ENCODE measurements around the gene MYL5.
A peak's percentile ranks its signal among the peaks of the same experiment; 100 is the strongest.

Gene MYL5

GRCh38 chr4:650951-651883 is 23.1 kb upstream of the MYL5 start:
- Mint-ChIP-seq H3K27ac (no peak overlapping the region), H3K27me3 (peaks cover 59% of the 10 kb centered on the region), H3K36me3 (no peaks in the 10 kb centered on the region), H3K4me3 (no peak overlapping the region), H3K4me1 (no peaks in the 10 kb centered on the region), H3K9me3 (no peaks in the 10 kb centered on the region)
- no peak for ATAC-seq

DNA sequence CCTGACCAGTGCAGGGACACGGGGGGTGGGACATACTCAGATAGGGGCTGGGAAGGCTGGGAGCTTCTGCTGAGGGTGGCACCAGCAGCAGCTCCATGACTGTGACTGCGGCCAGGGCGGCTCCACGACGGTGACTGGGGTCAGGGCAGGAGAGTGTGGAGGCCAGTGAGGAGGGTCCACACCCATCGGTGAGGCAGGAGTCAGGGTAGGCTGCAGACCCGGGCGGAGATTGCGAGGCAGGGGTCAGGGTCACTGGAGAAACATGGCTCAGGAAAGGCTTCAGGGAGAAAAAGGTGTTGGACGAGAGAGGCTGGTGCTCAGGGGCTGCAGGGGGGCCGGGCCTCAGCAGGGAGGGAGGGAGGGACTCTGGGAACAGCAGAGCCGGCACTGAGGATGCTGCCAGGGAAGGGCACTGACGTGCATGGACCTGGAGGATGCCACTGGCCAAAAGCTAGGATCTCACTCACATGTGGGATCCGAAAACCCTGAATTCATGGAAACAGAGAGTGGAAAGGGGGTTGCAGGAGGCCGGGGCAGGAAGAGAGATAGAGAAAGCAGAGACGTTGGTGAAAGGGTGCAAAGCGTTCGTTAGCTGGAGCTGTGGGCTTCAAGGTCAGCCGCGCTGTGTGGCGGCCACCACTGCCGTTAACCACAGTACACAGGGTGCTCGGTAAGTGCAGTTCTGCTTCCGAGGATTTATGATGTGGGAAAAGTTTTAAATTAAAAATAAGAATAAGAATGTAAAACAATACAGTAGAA is 22.3 kb upstream of the MYL5 start:
- Mint-ChIP-seq H3K4me3 (no peak overlapping the region), H3K9me3 (no peaks in the 10 kb centered on the region), H3K27ac (no peak overlapping the region), H3K4me1 (no peaks in the 10 kb centered on the region), H3K36me3 (no peaks in the 10 kb centered on the region), H3K27me3 (peaks cover 50% of the 10 kb centered on the region)
- ATAC-seq = no peak

- H3K27me3 Mint-ChIP-seq = peaks cover 48% of the 10 kb centered on the region
- no peaks in the 10 kb centered on the region for H3K9me3 Mint-ChIP-seq
- H3K4me3 Mint-ChIP-seq = no peak overlapping the region
- no peaks in the 10 kb centered on the region for H3K4me1 Mint-ChIP-seq
- H3K27ac Mint-ChIP-seq = no peak overlapping the region
- no peaks in the 10 kb centered on the region for H3K36me3 Mint-ChIP-seq
- no peak for ATAC-seq
Observed at GRCh38 chr4:653080-653821, 21.1 kb upstream of the MYL5 start.

DNA sequence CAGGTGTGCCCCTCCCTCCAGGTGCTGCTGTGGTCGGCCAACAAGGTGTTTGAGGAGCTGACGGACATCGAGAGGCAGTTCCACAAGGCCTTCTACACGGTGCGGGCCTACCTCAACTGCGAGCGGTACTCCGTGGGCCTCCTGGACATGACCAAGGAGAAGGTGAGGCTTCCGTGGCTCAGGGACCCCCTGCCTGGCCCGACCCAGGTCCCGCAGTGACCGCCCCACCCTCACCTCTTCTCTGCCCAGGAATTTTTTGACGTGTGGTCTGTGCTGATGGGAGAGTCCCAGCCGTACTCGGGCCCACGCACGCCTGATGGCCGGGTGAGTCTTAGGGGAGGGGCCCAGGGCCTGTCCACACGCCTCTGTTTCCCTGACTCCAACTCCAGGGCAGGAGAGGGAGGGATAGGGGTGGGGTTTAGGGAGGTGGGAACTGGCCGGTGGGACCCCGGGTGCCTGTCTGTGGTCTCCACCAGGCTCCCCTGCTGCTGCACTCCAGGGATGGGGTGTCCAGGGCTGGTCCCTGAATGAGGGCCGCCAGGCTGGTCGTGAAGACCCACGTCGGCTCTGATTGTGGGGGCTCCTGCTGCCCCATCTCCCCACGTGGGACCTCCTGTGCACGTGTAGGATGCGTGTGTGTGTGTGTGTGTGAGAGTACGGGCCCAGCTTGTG is 20.4 kb upstream of the MYL5 start:
- no peaks in the 10 kb centered on the region for H3K4me1 Mint-ChIP-seq
- no peak overlapping the region for H3K27ac Mint-ChIP-seq
- H3K9me3 Mint-ChIP-seq = no peaks in the 10 kb centered on the region
- no peak for ATAC-seq
- peaks cover 40% of the 10 kb centered on the region for H3K27me3 Mint-ChIP-seq
- H3K36me3 Mint-ChIP-seq = no peaks in the 10 kb centered on the region
- no peak overlapping the region for H3K4me3 Mint-ChIP-seq

GRCh38 chr4:654503-654845 is 19.9 kb upstream of the MYL5 start:
- Mint-ChIP-seq H3K4me1 (no peaks in the 10 kb centered on the region), H3K4me3 (no peak overlapping the region), H3K27ac (no peak overlapping the region), H3K27me3 (peaks cover 39% of the 10 kb centered on the region), H3K36me3 (no peaks in the 10 kb centered on the region), H3K9me3 (no peaks in the 10 kb centered on the region)
- ATAC-seq = no peak

DNA sequence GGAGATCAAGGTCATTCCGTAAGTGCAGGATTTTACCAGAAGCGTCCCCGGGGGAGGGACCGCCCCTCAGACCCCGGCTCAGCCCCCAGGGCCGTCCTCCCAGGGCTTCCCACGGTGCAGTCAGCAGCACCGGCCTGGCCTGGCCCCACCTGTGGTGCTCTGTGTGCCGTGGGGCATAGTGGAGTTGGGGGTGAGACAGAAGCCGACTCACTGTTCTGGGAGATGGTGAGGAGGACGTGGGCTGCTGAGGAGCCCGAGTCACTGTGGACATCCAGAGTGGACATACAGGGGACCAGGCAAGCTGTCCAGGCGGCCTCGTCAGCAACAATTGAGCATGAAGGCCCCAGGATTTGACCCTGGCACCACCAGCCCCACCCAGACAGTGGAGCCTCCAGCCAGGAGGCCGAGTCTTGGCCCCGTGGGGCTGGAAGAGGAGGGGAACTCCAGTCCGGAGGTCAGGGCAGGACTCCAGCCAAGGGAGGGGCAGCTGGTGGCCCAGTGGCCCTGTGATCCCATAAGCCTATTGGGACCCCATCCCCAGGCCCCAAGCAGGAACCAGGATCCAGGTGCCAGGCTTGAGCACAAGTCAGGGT is 19.4 kb upstream of the MYL5 start:
- Mint-ChIP-seq H3K36me3 (peaks cover 3% of the 10 kb centered on the region), H3K27ac (no peak overlapping the region), H3K4me1 (no peaks in the 10 kb centered on the region), H3K27me3 (peaks cover 39% of the 10 kb centered on the region), H3K9me3 (no peaks in the 10 kb centered on the region), H3K4me3 (no peak overlapping the region)
- no peak for ATAC-seq

- ATAC-seq = no peak
- Mint-ChIP-seq H3K4me3 (no peak overlapping the region), H3K36me3 (peaks cover 10% of the 10 kb centered on the region), H3K27me3 (peaks cover 32% of the 10 kb centered on the region), H3K27ac (no peak overlapping the region), H3K9me3 (peaks cover under 1% of the 10 kb centered on the region), H3K4me1 (no peaks in the 10 kb centered on the region)
Observed at GRCh38 chr4:655464-656151, 18.7 kb upstream of the MYL5 start.

- H3K27me3 Mint-ChIP-seq = peaks cover 24% of the 10 kb centered on the region
- no peaks in the 10 kb centered on the region for H3K4me1 Mint-ChIP-seq
- H3K4me3 Mint-ChIP-seq = no peak overlapping the region
- ATAC-seq = no peak
- peaks cover 5% of the 10 kb centered on the region for H3K9me3 Mint-ChIP-seq
- peaks cover 17% of the 10 kb centered on the region for H3K36me3 Mint-ChIP-seq
- no peak overlapping the region for H3K27ac Mint-ChIP-seq
Observed at GRCh38 chr4:656436-657337, 17.7 kb upstream of the MYL5 start.

DNA sequence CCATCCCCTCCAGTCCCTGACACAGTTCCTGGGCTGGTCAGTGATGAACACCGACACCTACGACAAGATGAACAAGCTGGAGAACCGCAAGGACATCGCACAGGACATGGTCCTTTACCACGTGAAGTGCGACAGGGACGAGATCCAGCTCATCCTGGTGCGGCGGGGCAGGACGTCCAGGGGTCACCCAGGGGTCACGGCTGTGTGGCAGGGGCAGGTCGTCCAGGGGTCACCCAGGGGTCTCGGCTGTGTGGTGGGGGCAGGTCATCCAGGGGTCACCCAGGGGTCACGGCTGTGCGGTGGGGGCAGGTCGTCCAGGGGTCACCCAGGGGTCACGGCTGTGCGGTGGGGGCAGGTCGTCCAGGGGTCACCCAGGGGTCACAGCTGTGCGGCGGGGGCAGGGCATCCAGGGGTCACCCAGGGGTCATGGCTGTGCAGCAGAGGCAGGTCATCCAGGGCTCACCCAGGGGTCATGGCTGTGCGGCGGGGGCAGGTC is 17.0 kb upstream of the MYL5 start:
- peaks cover 5% of the 10 kb centered on the region for H3K9me3 Mint-ChIP-seq
- H3K36me3 Mint-ChIP-seq = peaks cover 24% of the 10 kb centered on the region
- no peak overlapping the region for H3K4me3 Mint-ChIP-seq
- peaks cover 5% of the 10 kb centered on the region for H3K4me1 Mint-ChIP-seq
- H3K27ac Mint-ChIP-seq = no peak overlapping the region
- ATAC-seq = no peak
- peaks cover 21% of the 10 kb centered on the region for H3K27me3 Mint-ChIP-seq

GRCh38 chr4:657834-658667 is 16.3 kb upstream of the MYL5 start:
- Mint-ChIP-seq H3K4me1 (peaks cover 11% of the 10 kb centered on the region), H3K27me3 (peaks cover 16% of the 10 kb centered on the region), H3K4me3 (no peak overlapping the region), H3K36me3 (peaks cover 24% of the 10 kb centered on the region), H3K27ac (no peak overlapping the region), H3K9me3 (peaks cover 5% of the 10 kb centered on the region)
- ATAC-seq = peak; percentile 44

DNA sequence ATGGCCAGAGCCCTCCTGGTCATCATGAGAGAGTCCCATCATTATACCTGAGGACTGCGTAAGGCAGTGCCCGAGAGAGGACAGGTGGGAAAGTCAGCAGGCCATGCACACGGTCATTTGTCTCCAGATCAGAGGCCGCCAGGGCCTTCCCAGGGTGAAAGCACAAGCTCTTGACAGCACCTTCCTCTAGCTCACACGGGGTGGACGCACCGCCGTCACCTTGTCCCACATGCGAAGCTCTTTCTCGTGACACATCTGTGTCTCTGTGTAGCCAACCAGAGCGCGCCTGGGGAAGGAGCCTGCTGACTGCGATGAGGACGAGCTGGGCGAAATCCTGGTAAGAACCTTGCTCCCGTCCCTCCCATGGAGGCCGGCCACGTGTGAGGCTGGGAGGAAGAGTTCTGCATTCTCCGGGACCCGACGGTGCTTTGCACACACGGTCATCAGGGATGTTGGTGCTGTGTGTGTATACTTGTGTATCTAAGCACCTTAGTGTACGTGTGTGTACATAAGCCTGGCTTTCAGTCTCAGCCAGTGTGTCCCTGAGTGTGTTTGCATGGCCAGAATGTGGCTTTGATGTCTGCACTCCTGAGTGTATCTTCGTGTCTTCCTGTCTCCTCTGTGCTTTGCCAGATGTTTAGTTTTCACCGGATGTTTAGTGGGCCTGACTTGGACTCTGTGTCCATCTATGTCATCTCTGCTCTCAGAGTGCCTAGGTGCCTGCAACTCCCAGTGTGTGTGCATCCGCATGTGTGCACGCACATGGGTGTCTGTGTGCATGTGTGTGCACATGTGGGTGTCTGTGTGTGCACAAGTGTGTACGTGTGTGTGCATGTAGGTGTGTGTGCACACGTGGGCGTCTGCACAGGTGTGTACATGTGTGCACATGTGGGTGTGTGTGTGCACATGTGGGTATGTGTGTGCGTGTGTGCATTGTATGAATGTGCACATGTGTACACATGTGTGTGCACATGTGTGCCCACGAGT is 15.4 kb upstream of the MYL5 start:
- no peak for ATAC-seq
- Mint-ChIP-seq H3K36me3 (peaks cover 24% of the 10 kb centered on the region), H3K27ac (no peak overlapping the region), H3K27me3 (peaks cover 7% of the 10 kb centered on the region), H3K4me1 (peaks cover 14% of the 10 kb centered on the region), H3K9me3 (peaks cover 5% of the 10 kb centered on the region), H3K4me3 (no peak overlapping the region)

DNA sequence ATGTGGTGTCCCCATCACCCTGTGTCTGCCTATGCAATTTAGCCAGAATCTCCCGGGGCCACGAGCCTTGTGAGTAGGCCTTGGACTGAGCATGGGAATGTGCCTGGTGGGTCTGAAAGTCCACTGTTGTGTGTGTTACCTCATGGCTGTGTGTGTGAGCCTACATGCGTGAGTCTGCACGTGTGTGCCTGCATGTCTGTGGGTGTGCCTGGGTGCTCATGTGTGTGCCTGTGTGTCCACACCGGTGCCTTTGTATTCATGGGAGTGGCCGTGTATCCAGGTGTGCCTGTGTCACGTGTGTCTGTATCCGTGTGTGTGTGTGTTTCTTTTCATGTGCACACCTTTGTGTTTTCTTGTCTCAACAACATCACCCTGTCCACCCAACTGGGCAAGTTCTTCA is 14.5 kb upstream of the MYL5 start:
- Mint-ChIP-seq H3K36me3 (peaks cover 24% of the 10 kb centered on the region), H3K4me1 (peaks cover 22% of the 10 kb centered on the region), H3K27me3 (no peaks in the 10 kb centered on the region), H3K9me3 (peaks cover 5% of the 10 kb centered on the region), H3K27ac (no peak overlapping the region), H3K4me3 (no peak overlapping the region)
- ATAC-seq = no peak
